Measurements from ENCODE around the gene SCRT2.
"Not testable (repeated sequence)": the region's sequence is repeated elsewhere in the genome, so short reads cannot be mapped to it uniquely, and the experiment has no call there.

SCRT2 gene

GRCh38 chr20:699811-700338 is 24.3 kb upstream of the SCRT2 start:
- DNase-seq: no peak

- no peak for DNase-seq
Observed at GRCh38 chr20:699342-699741, 23.7 kb upstream of the SCRT2 start.

GRCh38 chr20:698276-698675 is 22.7 kb upstream of the SCRT2 start:
- DNase-seq: no peak

GRCh38 chr20:697826-698225 is 22.2 kb upstream of the SCRT2 start:
- DNase-seq: no peak

GRCh38 chr20:695165-695866 is 19.7 kb upstream of the SCRT2 start:
- DNase-seq: no peak

GRCh38 chr20:694496-694895 is 18.9 kb upstream of the SCRT2 start:
- no peak for DNase-seq

GRCh38 chr20:693786-694185 is 18.2 kb upstream of the SCRT2 start:
- DNase-seq: not testable (repeated sequence)

- DNase-seq: no peak
Observed at GRCh38 chr20:692044-692443, 16.4 kb upstream of the SCRT2 start.

GRCh38 chr20:689947-690346 is 14.3 kb upstream of the SCRT2 start:
- no peak for DNase-seq

- DNase-seq: no peak
Observed at GRCh38 chr20:689348-689747, 13.7 kb upstream of the SCRT2 start.

- DNase-seq: no peak
Observed at GRCh38 chr20:688809-689212, 13.2 kb upstream of the SCRT2 start.

GRCh38 chr20:687468-688203 is 12.0 kb upstream of the SCRT2 start:
- DNase-seq: no peak

- DNase-seq: no peak
Observed at GRCh38 chr20:684676-685319, 9.2 kb upstream of the SCRT2 start.

- no peak for DNase-seq
Observed at GRCh38 chr20:682123-682522, 6.5 kb upstream of the SCRT2 start.

GRCh38 chr20:680638-681187 is 5.1 kb upstream of the SCRT2 start:
- DNase-seq: no peak

GRCh38 chr20:677957-678356 is 2.4 kb upstream of the SCRT2 start:
- no peak for DNase-seq

GRCh38 chr20:676967-677366 is 1.4 kb upstream of the SCRT2 start:
- no peak for DNase-seq

GRCh38 chr20:676315-676937 is 824 bp upstream of the SCRT2 start:
- DNase-seq: no peak

- DNase-seq: no peak
Observed at GRCh38 chr20:675033-675452, 559 bp downstream of the SCRT2 start.

GRCh38 chr20:673603-674001 is 2.0 kb downstream of the SCRT2 start:
- no peak for DNase-seq

GRCh38 chr20:672963-673602 is 2.5 kb downstream of the SCRT2 start:
- DNase-seq: no peak

GRCh38 chr20:671252-672030 is 4.2 kb downstream of the SCRT2 start:
- DNase-seq: no peak
